ENCODE data around the gene ZIK1. TPM values are rescaled to one million over a fixed set of nuclear protein-coding genes. Genes with fewer than 3 reads are reported as not detected.

ZIK1 gene
- polyA plus RNA-seq, 3 donors: 0.51 to 1.1 (median 1.0) TPM

DNA sequence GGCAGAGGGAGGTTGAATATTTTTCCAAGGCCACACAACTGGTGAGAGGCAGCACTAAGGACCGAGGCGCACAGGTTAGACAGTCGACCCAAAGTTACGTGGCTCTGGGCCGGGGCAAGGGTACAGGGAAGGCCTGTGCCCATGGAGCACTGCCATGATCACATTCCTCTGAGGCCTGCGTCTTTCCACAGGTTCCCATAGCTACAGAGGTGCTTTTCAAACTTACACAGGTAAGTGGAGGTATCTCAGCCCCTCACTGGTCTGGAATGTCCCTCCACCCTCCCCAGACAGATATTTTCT lies 49.8 kb downstream of the ZIK1 start:
- intact Hi-C loops (cut with micrococcal nuclease): loop anchor here (2.0 to 10.0 kb wide), 7 partner anchors 47 to 359 kb away; partner anchors contain the start of genes ZNF416 (in 2 of the 2), ZNF551 (in 2 of the 2), ZNF17 (in 1 of the 2) and ZNF548 (in 1 of the 2)

DNA sequence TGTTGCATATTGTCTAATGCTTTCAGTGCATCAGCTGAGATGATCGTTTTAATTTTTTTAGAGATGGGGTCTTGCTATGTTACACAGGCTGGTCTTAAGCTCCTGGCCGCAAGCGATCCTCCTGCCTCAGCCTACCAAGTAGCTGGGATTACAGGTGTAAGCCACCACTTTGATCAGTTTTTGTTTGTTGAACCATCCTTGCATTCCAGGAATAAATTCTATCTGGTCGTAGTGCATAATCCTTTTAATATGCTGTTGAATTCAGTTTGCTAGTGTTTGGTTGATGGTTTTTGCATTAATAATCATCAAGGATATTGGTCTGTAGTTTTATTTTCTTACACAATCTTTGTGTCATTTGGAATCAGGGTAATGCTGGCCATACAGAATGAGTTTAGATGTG lies 53.4 kb downstream of the ZIK1 start:
- no peaks in the 10 kb centered on the region for H3K27me3 ChIP-seq (ENCODE audit: control insufficient read depth in 2 of 2, insufficient read depth in 2 of 2, low read length in 2 of 2)
- peaks cover 48 to 71% of the 10 kb centered on the region in 2 donors for H3K9me3 ChIP-seq (replicated peaks in 1 of 2; ENCODE audit: control insufficient read depth in 1 of 2, insufficient read depth in 1 of 2, low read length in 2 of 2)
- DNase-seq: no peak
- H2AFZ ChIP-seq (ENCODE audit: insufficient read depth, low read depth, low read length, poor library complexity, severe bottlenecking): no peak overlapping the region
- no peak overlapping the region for H3K4me2 ChIP-seq (replicated peaks; ENCODE audit: extremely low read depth, low read length, poor library complexity, severe bottlenecking)
- H3K4me1 ChIP-seq (ENCODE audit: control insufficient read depth in 1 of 2, insufficient read depth in 2 of 2, low read length in 2 of 2): peaks cover 12% of the 10 kb centered on the region in 2 donors
- Mint-ChIP-seq H3K27ac (no peak overlapping the region), H3K36me3 (peaks cover 76 to 80% of the 10 kb centered on the region in 2 donors), H3K27me3 (ENCODE audit: low read depth in 3 of 3) (no peaks in the 10 kb centered on the region), H3K9me3 (peaks cover 63 to 76% (median 70%) of the 10 kb centered on the region in 7 donors), H3K4me3 (no peak overlapping the region), H3K4me1 (peaks cover 17% of the 10 kb centered on the region)
- peak overlapping the region in 1 of 3 experiments; percentile 26 for H3K4me3 ChIP-seq (replicated peaks in 1 of 3; ENCODE audit: low read depth in 2 of 3, low read length in 3 of 3)
- H3K79me2 ChIP-seq (ENCODE audit: insufficient read depth, low read length): no peaks in the 10 kb centered on the region
- 100% methylated on average over 1 of the region's 4 CpGs for WGBS (ENCODE audit: insufficient coverage)
- TF ChIP-seq, protein P1, sequence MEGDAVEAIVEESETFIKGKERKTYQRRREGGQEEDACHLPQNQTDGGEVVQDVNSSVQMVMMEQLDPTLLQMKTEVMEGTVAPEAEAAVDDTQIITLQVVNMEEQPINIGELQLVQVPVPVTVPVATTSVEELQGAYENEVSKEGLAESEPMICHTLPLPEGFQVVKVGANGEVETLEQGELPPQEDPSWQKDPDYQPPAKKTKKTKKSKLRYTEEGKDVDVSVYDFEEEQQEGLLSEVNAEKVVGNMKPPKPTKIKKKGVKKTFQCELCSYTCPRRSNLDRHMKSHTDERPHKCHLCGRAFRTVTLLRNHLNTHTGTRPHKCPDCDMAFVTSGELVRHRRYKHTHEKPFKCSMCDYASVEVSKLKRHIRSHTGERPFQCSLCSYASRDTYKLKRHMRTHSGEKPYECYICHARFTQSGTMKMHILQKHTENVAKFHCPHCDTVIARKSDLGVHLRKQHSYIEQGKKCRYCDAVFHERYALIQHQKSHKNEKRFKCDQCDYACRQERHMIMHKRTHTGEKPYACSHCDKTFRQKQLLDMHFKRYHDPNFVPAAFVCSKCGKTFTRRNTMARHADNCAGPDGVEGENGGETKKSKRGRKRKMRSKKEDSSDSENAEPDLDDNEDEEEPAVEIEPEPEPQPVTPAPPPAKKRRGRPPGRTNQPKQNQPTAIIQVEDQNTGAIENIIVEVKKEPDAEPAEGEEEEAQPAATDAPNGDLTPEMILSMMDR (IDR thresholded peaks at IDR 0.05): no peak
- H3K9ac ChIP-seq (ENCODE audit: insufficient read depth, low read length, poor library complexity, severe bottlenecking): no peak overlapping the region
- intact Hi-C loops (cut with micrococcal nuclease): loop anchor here in 1 of 2 donors (10.0 kb wide), 2 partner anchors 253 to 363 kb away; partner anchors contain the start of gene ZNF548
- no peaks in the 10 kb centered on the region for H4K20me1 ChIP-seq (ENCODE audit: insufficient read depth, low read length)
- no peak overlapping the region for H3K27ac ChIP-seq (ENCODE audit: low read depth in 1 of 2, low read length in 2 of 2)
- peaks cover 64 to 81% of the 10 kb centered on the region in 2 donors for H3K36me3 ChIP-seq (replicated peaks in 1 of 2; ENCODE audit: control insufficient read depth in 1 of 2, insufficient read depth in 2 of 2, low read length in 2 of 2)

More for the DNA sequence above, 49.8 kb downstream of the ZIK1 start:
- H3K27ac Mint-ChIP-seq: peak overlapping the region in 4 of 7 donors; percentile 85 to 95 (median 92)
- peaks cover 40 to 44% of the 10 kb centered on the region in 2 donors for H3K36me3 Mint-ChIP-seq
- no peak for DNase-seq
- peak overlapping the region; percentile 95 for H3K4me3 Mint-ChIP-seq
- Histone ChIP-seq H3K4me1 (ENCODE audit: control insufficient read depth in 1 of 2, insufficient read depth in 2 of 2, low read length in 2 of 2) (peaks cover 12% of the 10 kb centered on the region in 2 donors), H4K20me1 (ENCODE audit: insufficient read depth, low read length) (no peaks in the 10 kb centered on the region), H3K4me2 (replicated peaks; ENCODE audit: extremely low read depth, low read length, poor library complexity, severe bottlenecking) (peak overlapping the region; percentile 85), H3K36me3 (replicated peaks in 1 of 2; ENCODE audit: control insufficient read depth in 1 of 2, insufficient read depth in 2 of 2, low read length in 2 of 2) (peaks cover 35 to 45% of the 10 kb centered on the region in 2 donors), H3K9me3 (replicated peaks in 1 of 2; ENCODE audit: control insufficient read depth in 1 of 2, insufficient read depth in 1 of 2, low read length in 2 of 2) (peaks cover 41 to 54% of the 10 kb centered on the region in 2 donors), H3K9ac (ENCODE audit: insufficient read depth, low read length, poor library complexity, severe bottlenecking) (peak overlapping the region; percentile 84), H3K79me2 (ENCODE audit: insufficient read depth, low read length) (no peaks in the 10 kb centered on the region), H3K27ac (ENCODE audit: low read depth in 1 of 2, low read length in 2 of 2) (peak overlapping the region in 1 of 2 donors; percentile 87), H3K4me3 (replicated peaks in 1 of 3; ENCODE audit: low read depth in 2 of 3, low read length in 3 of 3) (peak overlapping the region; percentile 75 to 96 (median 92)), H3K27me3 (ENCODE audit: control insufficient read depth in 2 of 2, insufficient read depth in 2 of 2, low read length in 2 of 2) (no peaks in the 10 kb centered on the region), H2AFZ (ENCODE audit: insufficient read depth, low read depth, low read length, poor library complexity, severe bottlenecking) (peak overlapping the region; percentile 91)
- peaks cover 0 to 5% (median 0%) of the 10 kb centered on the region in 3 donors for H3K27me3 Mint-ChIP-seq (ENCODE audit: low read depth in 3 of 3)
- peaks cover 17% of the 10 kb centered on the region for H3K4me1 Mint-ChIP-seq
- TF ChIP-seq, protein P1 (IDR thresholded peaks at IDR 0.05): no peak
- H3K9me3 Mint-ChIP-seq: peaks cover 39 to 60% (median 50%) of the 10 kb centered on the region in 7 donors
- 86% methylated on average over 6 of the region's 6 CpGs for WGBS (ENCODE audit: insufficient coverage)

All from CD14-positive monocyte (primary cell).